ENCODE data around the gene PCDHA1. TPM values are rescaled to one million over a fixed set of nuclear protein-coding genes. Genes with fewer than 3 reads are reported as not detected.
A peak's percentile ranks its signal among the peaks of the same experiment; 100 is the strongest.
"Not testable (repeated sequence)": the region's sequence is repeated elsewhere in the genome, so short reads cannot be mapped to it uniquely, and the experiment has no call there.

The PCDHA1 gene
- total and polyA plus RNA-seq, 12 donors = 0.05 to 0.20 (median 0.08) TPM; not detected in 5

- Histone ChIP-seq H3K9me3 (replicated peaks in 1 of 3) (peaks cover 0 to 14% (median 0%) of the 10 kb centered on the region in 3 donors), H3K4me1 (replicated peaks in 1 of 2) (no peaks in the 10 kb centered on the region), H3K27me3 (peaks cover 9% of the 10 kb centered on the region), H3K4me3 (no peak overlapping the region), H3K36me3 (replicated peaks in 1 of 2) (no peaks in the 10 kb centered on the region), H3K27ac (no peak overlapping the region)
- TF ChIP-seq POLR2A (IDR thresholded peaks at IDR 0.05) = no peak
- no peak for DNase-seq
- intact Hi-C loops (cut with DNase I) = no loop called here
- 22 to 27% (median 25%) methylated on average over 6 of the region's 6 CpGs for WGBS, 4 donors
Observed at GRCh38 chr5:140822281-140822629, 36.3 kb downstream of the PCDHA1 start.

DNA sequence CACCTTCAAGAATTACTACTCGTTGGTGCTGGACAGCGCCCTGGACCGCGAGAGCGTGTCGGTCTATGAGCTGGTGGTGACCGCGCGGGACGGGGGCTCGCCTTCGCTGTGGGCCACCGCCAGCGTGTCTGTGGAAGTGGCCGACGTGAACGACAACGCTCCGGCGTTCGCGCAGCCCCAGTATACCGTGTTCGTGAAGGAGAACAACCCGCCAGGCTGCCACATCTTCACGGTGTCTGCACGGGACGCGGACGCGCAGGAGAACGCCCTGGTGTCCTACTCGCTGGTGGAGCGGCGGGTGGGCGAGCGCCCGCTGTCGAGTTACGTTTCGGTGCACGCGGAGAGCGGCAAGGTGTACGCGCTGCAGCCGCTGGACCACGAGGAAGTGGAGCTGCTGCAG is 37.0 kb downstream of the PCDHA1 start:
- intact Hi-C loops (cut with DNase I) = not testable (repeated sequence)

DNA sequence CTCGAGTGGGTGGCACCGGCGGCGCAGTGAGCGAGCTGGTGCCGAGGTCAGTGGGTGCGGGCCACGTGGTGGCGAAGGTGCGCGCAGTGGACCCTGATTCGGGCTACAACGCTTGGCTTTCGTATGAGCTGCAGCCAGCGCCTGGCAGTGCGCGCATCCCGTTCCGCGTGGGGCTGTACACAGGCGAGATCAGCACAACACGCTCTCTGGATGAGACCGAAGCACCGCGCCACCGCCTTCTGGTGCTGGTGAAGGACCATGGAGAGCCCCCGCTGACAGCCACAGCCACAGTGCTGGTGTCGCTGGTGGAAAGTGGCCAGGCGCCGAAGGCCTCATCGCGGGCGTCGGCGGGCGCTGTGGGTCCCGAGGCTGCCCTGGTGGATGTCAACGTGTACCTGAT is 37.5 kb downstream of the PCDHA1 start:
- H3K4me3 ChIP-seq = no peak overlapping the region
- peaks cover 0 to 14% (median 0%) of the 10 kb centered on the region in 3 donors for H3K9me3 ChIP-seq (replicated peaks in 1 of 3)
- TF ChIP-seq, protein P1, sequence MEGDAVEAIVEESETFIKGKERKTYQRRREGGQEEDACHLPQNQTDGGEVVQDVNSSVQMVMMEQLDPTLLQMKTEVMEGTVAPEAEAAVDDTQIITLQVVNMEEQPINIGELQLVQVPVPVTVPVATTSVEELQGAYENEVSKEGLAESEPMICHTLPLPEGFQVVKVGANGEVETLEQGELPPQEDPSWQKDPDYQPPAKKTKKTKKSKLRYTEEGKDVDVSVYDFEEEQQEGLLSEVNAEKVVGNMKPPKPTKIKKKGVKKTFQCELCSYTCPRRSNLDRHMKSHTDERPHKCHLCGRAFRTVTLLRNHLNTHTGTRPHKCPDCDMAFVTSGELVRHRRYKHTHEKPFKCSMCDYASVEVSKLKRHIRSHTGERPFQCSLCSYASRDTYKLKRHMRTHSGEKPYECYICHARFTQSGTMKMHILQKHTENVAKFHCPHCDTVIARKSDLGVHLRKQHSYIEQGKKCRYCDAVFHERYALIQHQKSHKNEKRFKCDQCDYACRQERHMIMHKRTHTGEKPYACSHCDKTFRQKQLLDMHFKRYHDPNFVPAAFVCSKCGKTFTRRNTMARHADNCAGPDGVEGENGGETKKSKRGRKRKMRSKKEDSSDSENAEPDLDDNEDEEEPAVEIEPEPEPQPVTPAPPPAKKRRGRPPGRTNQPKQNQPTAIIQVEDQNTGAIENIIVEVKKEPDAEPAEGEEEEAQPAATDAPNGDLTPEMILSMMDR (IDR thresholded peaks at IDR 0.05) = no peak
- TF ChIP-seq POLR2A (IDR thresholded peaks at IDR 0.05) = no peak
- H3K36me3 ChIP-seq (replicated peaks in 1 of 2) = no peaks in the 10 kb centered on the region
- H3K27ac ChIP-seq = no peak overlapping the region
- intact Hi-C loops (cut with DNase I) = no loop called here
- no peaks in the 10 kb centered on the region for H3K4me1 ChIP-seq (replicated peaks in 1 of 2)
- H3K27me3 ChIP-seq = peaks cover 9% of the 10 kb centered on the region
- WGBS, 4 donors = 40 to 93% (median 52%) methylated on average over 3 to 38 of the region's 38 CpGs
- DNase-seq = no peak

More for the DNA sequence above, 37.0 kb downstream of the PCDHA1 start:
- not testable (repeated sequence) for H3K4me1 ChIP-seq (replicated peaks in 1 of 2); H3K4me3 ChIP-seq; H3K27me3 ChIP-seq; H3K36me3 ChIP-seq (replicated peaks in 1 of 2); DNase-seq; H3K27ac ChIP-seq
- WGBS, 4 donors = 41 to 63% (median 50%) methylated on average over 38 to 48 of the region's 48 CpGs
- H3K9me3 ChIP-seq (replicated peaks in 1 of 3) = peaks cover 0 to 14% (median 0%) of the 10 kb centered on the region in 3 donors

DNA sequence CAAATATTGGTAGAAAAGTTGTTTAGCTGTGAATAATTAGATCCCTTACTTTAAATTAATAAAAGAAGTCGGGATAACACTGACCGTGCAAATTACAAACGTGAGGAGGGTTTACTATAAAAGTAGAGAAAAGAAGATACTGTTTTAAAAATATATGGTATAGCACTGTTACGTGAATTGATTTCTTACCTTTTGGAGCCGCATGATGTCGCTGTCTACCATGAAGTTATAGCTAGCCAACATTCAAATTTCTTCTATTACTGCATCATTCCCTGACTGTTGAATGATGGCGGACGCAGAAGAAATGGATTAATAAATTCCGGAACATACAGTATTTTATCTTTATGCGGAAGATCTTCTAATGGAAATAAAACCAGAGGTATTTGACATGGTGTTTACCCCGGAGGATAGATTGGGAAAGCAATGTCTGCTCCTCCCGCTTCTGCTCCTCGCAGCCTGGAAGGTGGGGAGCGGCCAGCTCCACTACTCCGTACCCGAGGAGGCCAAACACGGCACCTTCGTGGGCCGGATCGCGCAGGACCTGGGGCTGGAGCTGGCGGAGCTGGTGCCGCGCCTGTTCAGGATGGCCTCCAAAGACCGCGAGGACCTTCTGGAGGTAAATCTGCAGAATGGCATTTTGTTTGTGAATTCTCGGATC is 41.9 kb downstream of the PCDHA1 start, which contains the start of gene PCDHA6:
PCDHA6 (plus strand) TSS at position 257 of the 658 bp plus-strand sequence; CDS start at position 389, 132 bp downstream.
- DNase-seq = no peak
- Histone ChIP-seq H3K36me3 (replicated peaks in 1 of 2) (no peaks in the 10 kb centered on the region), H3K4me1 (replicated peaks in 1 of 2) (no peaks in the 10 kb centered on the region), H3K4me3 (peak within 1 kb of the TSS in 1 of 4 donors; percentile 36), H3K27ac (no peak within 1 kb of the TSS), H3K9me3 (replicated peaks in 1 of 3) (no peaks in the 10 kb centered on the region), H3K27me3 (peaks cover 4% of the 10 kb centered on the region)
- 13 to 25% (median 15%) methylated on average over 13 to 27 of the region's 27 CpGs for WGBS, 4 donors
- intact Hi-C loops (cut with DNase I) = no loop called here
- TF ChIP-seq, protein P1 (IDR thresholded peaks at IDR 0.05) = no peak
- TF ChIP-seq POLR2A (IDR thresholded peaks at IDR 0.05) = no peak

DNA sequence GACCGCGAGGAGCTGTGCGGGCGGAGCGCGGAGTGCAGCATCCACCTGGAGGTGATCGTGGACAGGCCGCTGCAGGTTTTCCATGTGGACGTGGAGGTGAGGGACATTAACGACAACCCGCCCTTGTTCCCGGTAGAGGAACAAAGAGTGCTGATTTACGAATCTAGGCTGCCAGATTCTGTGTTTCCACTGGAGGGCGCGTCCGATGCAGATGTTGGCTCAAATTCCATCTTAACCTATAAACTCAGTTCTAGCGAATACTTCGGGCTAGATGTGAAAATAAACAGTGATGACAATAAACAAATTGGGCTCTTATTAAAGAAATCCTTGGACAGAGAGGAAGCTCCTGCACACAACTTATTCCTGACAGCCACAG is 42.4 kb downstream of the PCDHA1 start:
- 12 to 27% (median 19%) methylated on average over 11 to 18 of the region's 18 CpGs for WGBS, 4 donors
- no peak for DNase-seq
- intact Hi-C loops (cut with DNase I) = no loop called here
- no peaks in the 10 kb centered on the region for H3K36me3 ChIP-seq (replicated peaks in 1 of 2)
- TF ChIP-seq, protein P1 (IDR thresholded peaks at IDR 0.05) = no peak
- TF ChIP-seq POLR2A (IDR thresholded peaks at IDR 0.05) = no peak
- peak overlapping the region in 1 of 4 donors; percentile 36 for H3K4me3 ChIP-seq
- peaks cover 8% of the 10 kb centered on the region for H3K27me3 ChIP-seq
- no peaks in the 10 kb centered on the region for H3K4me1 ChIP-seq (replicated peaks in 1 of 2)
- no peaks in the 10 kb centered on the region for H3K9me3 ChIP-seq (replicated peaks in 1 of 3)
- H3K27ac ChIP-seq = no peak overlapping the region

- H3K27ac ChIP-seq; H3K9me3 ChIP-seq (replicated peaks in 1 of 3); intact Hi-C loops (cut with DNase I); H3K4me3 ChIP-seq; DNase-seq; H3K4me1 ChIP-seq (replicated peaks in 1 of 2); H3K36me3 ChIP-seq (replicated peaks in 1 of 2): not testable (repeated sequence)
- 35 to 45% (median 40%) methylated on average over 30 to 106 of the region's 106 CpGs for WGBS, 4 donors
- H3K27me3 ChIP-seq = peaks cover 15% of the 10 kb centered on the region
Observed at GRCh38 chr5:140829511-140830501, 43.9 kb downstream of the PCDHA1 start.

Measured in adrenal gland (tissue), 12 donors.